GM04503 (cell line): ENCODE measurements around the gene PTPN18.

Source experiments
- DNase-seq: peaks from one replicate; pipeline ENCODE4 v3.0.0-alpha.2; 2012; ENCODE audit warnings: low read depth

PTPN18 gene

DNA sequence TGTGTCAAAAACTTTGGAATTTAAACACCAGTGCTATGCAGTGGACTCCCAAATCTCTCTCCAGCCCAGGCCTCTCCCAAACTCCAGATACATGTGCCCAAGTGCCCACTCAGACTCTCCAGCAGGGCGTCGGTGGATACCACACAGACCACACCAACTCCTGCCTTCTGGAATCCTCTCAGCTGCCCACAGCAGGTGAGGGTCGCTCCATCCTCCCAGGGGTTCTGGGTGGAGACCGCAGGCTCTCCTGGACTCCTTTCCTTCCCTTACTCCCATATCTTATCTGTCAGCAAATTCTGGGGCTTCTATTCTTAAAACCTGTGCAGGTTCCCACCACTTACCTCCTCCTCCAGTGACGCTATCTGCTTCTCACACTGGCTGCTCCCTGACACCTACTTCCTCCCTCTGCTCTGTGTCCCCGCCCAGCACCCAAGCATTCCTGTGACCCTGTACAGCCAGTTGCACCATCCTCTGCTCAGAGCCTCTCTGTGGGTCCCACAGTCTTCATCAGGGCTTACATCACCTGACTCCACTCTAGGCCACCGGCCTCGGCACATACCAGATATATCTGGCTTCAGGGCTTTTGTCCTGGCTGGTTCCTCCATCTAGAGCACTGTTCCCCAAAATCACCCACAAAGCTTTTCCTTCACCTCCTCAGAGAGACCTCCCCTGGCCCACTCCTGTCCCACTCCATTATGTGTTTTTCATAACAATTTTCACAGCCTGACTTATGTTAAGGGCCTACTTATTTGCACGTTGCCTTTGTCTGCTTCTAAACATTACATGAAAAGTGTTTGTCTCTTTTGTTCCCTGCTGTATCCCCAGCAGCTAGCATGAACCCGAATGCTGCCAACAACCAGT lies 15.7 kb upstream of the PTPN18 start:
- no peak for DNase-seq

DNA sequence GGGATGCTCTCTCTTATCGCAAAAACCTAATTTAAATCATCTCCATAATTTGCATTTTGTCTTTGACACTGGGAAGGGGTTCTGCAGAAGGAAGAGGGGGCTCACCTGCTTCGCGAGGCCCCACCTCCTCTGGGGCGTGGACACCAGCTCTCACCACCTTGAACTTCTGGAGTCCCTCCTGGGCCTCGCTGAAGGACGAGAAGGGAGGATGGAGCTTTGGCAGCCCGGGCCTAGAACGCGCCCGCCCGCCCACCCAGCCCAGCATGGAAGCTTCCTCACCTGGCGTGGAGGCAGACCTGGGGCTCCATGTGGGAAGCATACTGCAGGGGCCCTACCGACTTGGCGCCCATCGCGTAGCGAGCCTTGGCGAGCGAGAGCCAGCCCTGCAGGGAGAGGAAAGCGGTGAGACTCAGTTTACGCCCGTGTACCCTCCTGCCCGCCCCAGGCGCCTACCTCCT lies 14.3 kb upstream of the PTPN18 start:
- no peak for DNase-seq

DNA sequence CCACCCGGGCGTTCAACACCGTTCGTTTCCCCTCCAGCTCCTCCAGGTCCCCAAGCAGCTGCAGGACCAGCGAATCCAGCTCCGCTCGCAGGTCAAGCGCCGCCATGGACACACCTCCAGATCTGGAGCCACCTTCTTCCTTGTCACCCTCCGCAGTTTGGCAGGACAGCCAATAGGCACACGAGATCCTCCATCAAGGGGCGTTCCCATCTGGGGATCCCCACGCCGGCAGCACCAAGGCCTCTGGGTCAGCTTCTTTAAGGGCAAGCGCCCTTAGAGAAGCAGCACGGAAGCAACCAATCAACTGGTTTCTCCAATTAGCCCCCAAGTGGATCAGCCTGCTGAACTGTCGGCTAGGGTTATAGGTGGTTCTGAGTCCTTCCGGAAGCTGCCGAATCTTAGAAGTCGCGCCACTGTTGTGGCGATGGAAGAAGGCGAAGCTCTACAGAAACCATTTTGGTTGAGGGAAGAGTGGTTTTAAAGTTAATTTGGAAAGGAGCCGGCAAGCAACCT lies 13.8 kb upstream of the PTPN18 start:
- DNase-seq: peak; percentile 85

DNA sequence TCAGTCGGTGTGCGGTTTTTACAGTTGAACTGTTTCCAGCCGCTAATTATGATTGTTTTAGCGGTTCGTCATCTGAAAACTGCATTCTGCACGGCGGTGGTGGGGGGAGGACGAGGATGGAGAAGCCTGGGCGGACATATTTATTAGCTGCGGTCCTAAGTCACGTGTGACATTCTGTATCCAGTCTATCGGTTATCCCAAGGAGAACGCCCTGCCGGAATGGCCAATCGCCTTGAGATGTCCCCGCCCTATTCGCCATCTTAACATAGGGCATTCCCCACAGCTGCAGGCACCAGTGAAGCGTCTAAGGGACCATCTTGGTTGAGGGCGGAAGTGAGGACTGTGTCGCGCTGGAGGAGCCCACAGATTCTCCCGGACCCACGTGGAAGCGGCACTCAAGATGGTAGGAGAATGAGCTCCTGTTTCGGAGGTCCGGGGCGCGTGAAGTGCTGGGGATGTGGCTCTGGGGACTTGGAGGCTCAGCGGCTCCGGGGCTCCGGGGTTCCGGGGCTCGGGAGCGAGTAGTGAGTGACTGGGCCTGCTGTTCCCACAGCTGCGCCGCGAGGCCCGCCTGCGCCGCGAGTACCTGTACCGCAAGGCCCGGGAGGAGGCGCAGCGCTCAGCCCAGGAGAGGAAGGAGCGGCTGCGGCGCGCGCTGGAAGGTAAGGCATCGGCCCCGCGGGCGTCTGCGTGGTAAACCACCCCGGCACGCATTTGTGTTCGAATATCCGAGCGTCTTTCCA lies 13.2 kb upstream of the PTPN18 start, which contains the start of gene IMP4:
Gene IMP4, plus strand, starts transcription at position 365 of the 743 bp plus-strand sequence. Its CDS starts 36 bp downstream, at position 401.
- peak; percentile 98 for DNase-seq

DNA sequence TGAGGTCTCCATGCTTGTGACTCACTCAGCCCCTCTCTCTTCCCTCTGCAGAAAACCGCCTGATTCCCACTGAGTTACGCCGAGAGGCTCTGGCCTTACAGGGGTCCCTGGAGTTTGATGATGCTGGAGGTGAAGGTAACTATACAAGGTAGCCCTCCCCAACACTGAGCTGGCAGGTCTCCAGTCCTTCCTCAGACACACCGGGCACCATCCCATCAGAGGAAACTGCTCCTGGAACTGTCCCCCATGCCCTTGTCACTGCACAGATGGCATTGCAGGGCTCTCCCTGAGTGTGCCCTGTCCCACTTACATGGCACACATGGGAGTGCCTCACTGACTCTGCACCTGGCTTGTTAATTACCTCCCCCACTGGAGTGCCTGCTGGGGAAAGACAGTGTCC lies 11.3 kb upstream of the PTPN18 start:
- no peak for DNase-seq

DNA sequence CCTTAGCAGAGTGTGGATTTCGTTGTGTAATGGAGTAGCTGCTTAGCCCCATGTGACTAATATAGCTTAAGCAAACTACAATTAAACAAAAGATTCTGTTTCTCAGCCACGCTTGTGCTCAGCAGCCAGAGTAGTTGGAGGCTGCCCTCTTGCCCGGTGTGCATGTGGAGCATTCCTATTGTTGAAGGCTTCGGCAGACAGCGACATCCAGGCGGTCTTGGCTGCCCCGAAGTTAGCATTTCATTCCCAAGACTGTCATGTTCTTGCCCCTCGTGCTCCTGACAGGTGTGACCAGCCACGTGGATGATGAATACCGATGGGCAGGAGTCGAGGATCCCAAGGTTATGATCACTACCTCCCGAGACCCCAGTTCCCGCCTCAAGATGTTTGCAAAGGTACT lies 10.8 kb upstream of the PTPN18 start:
- DNase-seq: no peak

DNA sequence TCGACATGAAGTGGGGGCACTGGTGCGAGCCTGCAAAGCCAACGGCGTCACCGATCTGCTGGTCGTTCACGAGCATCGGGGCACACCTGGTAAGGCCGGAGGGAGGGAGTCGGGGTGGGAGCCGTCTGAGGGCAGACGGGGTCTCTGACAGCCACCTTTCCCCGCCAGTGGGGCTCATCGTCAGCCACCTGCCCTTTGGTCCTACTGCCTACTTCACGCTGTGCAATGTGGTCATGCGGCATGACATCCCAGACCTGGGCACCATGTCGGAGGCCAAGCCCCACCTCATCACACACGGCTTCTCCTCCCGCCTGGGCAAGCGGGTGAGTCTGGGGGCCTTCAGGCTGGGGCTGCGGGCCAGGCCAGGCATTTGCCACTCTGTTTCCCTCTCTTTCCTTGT lies 10.2 kb upstream of the PTPN18 start:
- DNase-seq: no peak

DNA sequence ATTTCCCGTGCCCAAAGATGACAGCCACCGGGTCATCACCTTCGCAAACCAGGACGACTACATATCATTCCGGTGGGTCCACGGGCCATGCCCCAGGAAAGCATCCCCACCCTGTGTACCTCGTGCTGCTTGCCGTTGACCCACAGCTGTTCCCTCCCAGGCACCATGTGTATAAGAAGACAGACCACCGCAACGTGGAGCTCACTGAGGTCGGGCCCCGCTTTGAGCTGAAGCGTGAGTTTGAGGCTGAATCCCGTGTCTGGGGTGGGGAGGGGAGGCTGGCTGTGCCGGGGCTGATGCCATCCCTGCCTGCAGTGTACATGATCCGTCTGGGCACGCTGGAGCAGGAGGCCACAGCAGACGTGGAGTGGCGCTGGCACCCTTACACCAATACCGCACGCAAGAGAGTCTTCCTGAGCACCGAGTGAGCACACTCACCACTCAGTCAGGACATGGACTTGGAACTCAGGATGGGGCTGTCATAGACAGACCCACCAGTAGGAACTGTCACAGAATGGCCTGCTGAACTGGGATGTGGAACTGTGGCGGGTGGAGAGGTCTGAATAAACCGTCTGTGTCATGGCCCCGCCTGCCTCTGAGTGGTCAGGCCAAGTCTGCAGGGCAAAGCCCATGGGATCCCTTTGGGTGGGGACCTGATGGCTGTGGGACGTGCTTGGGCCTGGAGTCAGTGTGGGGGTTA lies 9.7 kb upstream of the PTPN18 start:
- no peak for DNase-seq

DNA sequence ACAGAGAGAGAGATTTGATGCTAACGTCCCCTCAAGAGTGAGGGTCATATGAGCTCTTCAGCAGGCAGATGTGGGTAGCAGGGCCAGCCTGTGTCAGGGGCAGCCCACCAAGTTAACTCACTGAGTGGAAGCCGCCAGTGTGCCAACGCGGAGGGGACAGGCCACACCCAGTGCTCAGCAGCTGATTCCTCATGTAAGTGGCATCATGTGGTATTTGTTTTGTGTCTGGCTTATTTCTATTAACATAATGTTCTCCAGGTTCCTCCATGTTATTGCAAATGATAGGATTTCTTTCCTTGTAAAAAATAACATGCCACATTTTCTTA lies 9.2 kb upstream of the PTPN18 start:
- no peak for DNase-seq

DNA sequence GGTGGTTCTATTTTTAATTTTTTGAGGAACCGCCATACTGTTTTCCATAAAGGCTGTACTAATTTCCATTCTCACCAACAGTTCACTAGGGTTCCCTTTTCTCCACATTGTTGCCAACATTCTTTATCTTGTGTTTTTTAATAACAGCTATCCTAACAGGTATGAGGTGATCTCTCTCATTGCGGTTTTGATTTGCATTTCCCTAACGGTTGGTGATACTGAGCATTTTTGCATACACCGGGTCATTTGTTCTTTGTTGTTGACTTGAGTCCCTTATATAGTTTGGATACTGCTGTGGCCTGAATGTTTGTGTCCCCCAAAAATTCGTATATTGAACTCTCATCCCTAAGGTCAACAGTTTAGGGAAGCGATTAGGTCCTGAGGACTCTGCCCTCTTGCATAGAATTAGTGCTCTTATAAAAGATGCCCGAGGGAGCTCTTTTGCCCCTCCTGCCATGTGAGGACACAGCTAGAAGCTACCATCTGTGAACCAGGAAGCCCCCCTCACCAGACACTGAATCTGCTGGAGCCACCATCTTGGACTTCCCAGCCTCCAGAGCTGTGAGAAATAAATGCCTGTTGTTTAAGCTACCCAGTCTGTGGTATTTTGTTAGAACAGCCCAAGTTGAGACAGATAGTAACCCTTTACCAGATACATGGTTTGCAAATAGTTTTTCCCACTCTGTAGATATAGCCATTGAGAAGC lies 8.5 kb upstream of the PTPN18 start:
- DNase-seq: no peak

DNA sequence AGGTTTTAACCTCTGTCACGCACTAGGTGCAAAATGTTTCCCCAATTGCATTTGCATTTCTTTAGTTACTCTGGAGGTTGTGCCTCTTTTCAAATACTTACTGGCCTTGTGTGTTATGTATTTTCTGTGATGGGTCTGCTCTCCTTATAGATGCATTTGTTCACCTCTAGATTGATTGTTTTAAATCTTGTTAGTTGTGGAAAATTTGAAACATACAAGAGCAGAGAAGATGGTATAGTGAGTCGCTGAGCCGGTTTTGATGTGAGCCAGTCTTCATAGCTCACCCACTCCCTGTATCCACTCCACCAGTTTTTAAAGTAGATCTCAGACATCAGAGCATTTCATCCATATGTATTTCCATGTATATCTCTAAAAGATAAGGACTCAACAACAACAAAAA lies 6.7 kb upstream of the PTPN18 start:
- no peak for DNase-seq

DNA sequence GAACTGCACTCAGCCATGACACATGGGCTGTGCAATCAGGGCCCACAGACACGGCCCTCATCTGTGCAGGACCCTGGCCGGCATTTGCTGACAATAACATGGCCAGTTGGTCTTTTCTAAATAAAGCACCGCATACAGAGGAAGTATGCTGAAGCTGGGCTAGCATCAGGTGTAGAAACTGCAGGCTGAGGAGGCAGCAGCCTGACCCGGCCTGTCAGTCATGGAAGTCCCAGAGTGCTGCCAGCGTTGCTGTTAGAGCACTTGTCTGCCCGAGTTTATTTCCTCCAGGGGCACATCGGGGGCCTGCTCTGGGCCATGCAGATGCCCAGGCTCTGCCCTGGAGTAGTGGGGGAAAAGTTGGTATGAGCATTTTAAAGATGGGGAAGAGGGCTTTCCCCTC lies 4.1 kb upstream of the PTPN18 start:
- DNase-seq: no peak

DNA sequence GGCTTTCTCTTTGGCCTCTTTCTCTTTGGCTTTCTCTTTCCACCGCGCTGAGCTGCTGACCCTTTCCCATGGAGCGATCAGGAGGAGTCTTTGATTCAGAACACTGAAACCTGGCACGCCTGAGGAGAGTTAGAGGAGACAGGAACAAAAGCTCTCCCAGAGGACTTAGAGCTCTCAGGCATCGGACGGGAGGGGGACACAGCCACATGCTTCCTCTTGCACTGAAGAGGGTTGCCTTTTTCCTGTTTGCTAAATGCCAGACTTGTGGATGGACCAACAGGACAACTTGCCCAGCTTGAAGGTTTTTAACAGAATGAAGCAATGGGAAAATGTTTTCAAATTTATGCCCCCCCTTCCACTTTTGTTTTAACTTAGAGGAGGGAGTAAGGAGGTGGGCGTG lies 3.6 kb upstream of the PTPN18 start:
- DNase-seq: no peak

DNA sequence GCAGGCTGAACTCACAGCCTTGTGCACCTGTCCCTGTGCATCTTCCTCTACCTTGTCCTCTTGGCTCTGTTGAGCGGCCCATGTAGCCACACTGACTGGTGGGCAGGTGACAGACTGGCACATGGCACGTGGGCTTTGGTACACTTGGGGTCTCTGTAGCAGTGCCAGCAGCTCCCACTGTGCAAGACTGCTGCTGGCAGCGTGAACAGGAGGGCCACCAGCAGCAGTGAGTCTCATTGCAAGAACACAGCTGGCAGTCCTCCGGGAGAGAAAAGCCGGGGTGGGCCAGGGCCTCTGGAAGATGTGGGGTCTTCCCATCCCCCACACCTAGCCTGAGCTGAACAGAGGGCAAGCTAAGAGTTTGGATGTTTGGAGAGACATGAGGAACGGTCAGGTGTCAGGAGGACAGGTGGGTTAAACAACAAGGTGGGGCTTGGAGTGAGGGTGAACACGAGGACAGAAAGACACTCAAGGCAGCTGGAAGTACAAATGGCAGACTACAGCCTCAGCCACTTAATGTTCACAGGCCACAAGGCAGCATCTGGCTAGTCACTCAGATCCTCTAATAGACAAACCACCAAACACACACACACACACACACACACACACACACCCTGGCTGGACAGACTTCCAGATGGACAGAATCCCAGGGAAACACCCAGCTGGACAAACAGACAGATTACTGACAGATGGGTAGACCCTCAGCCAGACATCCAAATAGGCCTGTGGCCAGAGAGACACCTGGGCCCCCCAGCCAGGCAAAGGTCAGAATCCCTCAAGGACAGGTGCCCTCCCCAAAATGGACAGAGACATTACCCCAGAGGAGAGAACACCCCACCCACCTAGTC lies 2.3 kb upstream of the PTPN18 start:
- DNase-seq: no peak

DNA sequence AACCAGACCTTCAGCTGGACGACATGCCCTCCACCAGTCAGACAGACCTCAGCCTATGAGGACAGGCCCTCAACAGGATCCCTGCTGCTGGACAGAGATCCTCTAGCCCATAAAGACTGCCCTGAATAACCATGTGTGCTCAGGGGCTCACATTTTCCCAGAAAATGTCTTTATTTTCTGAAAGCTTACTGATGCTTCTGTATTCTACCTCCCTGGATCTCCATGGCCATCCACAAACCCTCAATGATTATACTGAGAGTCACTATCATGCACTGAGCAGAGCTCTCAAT lies 1.8 kb upstream of the PTPN18 start:
- no peak for DNase-seq

DNA sequence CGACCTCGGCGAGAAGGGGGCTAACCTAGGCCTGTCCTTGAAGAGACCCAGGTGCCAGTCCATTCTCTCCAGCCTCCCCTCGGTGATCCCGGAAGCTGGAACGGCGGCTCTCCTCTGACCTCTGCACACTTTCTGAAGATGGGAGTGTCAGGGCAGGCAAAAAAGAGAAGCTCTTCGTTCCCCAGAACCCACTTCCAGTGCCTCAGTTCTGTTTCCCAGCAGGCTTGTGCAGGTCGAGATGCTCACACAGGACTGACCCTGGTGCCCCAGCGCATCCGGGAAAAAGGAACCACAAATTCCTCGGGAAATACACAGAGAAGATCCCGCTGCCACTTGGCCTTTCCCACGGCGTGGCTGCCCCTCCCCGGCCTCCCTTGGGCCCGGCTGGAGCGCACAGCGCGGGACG lies 681 bp upstream of the PTPN18 start:
- DNase-seq: no peak

DNA sequence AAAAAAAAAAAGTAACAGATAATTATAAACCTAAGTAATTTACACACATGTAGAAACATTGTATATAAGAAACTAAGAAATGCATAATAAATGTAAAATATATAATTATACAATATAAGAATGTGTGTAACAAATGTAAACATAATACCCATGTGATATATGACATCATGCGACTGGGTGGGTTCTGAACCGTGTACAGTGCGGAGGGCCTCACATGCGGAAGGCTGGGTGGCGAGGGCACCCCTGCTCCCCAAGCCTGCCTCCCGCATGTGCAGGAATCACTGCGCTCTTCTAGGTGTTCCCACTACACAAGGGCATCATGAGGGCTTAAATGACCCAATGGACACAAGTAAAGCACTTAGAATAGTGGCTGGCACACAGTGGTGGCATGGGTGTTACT lies 2.0 kb downstream of the PTPN18 start:
- DNase-seq: no peak

DNA sequence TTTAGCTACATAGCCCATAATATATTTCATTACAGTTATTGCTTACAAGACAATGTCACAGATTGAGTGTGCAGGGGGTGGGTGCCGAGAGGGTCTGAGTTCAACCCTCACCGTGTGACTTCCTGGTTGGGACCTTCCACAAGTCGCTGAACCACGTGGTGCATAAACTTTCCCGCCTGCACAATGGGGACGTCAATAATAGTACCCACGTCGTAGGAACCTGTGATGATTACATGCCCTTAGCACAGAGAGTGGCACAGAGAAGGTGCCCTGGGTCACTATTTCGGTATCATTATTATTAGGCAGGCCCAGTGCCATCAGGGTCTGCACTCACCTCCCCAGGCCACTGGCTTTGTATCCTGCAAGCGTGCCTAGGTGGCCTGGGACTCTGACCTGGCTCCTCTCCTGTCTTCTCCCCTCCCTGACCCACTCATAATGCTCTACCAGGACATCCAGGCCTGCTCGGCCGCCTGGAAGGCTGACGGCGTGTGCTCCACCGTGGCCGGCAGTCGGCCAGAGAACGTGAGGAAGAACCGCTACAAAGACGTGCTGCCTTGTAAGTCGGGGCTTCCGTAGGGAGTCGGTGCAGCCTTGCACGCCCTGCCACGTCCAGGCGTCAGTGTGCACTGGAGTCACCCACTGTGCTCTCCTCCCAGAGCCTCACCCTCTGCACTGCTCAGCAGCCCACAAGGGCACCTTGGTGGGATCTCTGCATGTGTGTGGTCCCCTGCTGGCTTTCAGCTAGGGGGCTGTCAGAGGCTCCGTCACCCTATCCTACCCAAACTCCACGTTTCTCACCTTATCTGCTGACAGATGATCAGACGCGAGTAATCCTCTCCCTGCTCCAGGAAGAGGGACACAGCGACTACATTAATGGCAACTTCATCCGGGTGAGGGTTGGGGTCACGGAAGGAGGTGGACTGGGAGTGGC lies 2.8 kb downstream of the PTPN18 start:
- no peak for DNase-seq

DNA sequence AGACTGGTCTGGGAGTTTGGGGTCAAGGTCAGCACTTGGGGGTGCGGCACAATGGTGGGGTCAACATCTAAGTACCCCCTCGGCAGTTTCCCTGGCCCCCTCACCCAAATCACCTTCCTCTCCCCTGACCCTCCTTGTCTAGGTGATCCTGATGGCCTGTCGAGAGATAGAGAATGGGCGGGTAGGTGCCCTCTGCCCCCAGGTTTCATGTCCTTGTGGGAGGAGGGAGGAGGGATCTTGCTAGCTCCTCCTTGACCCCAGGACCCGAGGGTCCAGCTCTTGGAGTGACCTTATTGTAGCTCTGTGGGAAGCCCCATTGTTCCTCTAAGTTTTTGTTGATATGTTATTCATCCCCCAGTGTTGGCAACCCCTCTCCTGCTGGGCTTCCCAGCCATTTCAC lies 3.6 kb downstream of the PTPN18 start:
- DNase-seq: no peak

DNA sequence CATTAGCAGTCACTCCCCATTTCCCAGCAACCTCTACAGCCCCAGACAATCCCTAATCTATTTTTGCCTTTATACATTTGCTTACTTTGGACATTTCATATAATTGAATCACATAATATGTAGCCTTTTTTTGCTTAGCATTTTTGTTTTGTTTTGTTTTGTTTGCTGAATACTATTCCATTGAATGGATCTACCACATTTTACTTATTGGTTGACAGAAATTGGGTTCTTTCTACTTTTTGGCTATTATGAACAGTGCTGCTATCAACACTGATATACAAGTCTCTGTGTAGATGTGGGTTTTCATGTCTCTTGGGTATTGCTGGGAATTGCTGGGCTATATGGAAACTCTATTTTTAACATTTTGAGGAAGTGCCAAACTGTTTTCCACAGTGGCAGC lies 7.6 kb downstream of the PTPN18 start:
- no peak for DNase-seq
